Fibroblast of the aortic adventitia (primary cell): Measurements from ENCODE around the gene DMAC2. TPM values are rescaled to one million over a fixed set of nuclear protein-coding genes. Genes with fewer than 3 reads are reported as not detected.
"Not testable (repeated sequence)": the region's sequence is repeated elsewhere in the genome, so short reads cannot be mapped to it uniquely, and the experiment has no call there.

ENCODE experiments used
- DNase-seq: peaks from one replicate; pipeline ENCODE4 v3.0.0-alpha.2; 2010; ENCODE audit warnings: low read depth
- H3K4me3 ChIP-seq: 2 replicates; pipeline ENCODE4 v1.5.1; 2011; ENCODE audit warnings: low read depth, mild to moderate bottlenecking, control low read depth, low read length, moderate library complexity
- total RNA-seq: library from RNA; depleted of rRNA; stranded (reverse); fragments of >200 nt; gene quantifications from 2 replicates; pipeline ENCODE4 v1.2.3, GENCODE V29; 2012; ENCODE audit warnings: low replicate concordance
- TF ChIP-seq, protein P1 (sequence below): IDR thresholded peaks from 2 replicates; pipeline ENCODE4 v1.5.1; 2011; ENCODE audit warnings: mild to moderate bottlenecking, low read length, control low read depth, inconsistent platforms; ENCODE audit not compliant: insufficient read depth

The DMAC2 gene
- total RNA-seq, 1 donor, result 29.3 TPM

DNA sequence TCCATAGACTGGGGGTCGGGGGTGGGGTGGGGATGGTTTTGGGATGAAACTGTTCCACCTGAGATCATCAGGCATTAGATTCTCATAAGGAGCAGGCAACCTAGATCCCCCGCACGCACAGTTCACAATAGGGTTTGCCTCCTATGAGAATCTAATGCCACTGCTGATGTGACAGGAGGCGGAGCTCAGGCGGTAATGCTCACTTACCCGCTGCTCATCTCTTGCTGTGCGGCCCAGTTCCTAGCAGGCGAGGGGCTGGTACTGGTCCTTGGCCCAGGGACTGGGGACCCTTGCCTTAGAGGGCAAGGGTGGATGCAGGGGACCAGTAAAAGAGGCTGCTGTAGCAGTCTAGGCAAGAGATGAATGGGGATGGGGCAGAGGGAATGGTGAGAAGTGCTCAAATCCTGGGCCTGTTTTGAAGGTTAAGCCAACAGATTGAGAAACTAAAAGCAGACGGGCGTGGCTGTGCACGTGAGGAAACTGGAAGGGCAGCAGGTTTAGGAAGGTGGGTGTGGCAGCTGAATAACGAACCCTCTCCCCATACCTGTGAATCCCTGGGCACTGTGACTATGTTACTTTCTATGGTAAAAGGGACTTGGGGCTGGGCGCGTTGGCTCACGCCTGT is 1.7 kb upstream of the DMAC2 start:
- no peak for DNase-seq
- TF ChIP-seq, protein P1, sequence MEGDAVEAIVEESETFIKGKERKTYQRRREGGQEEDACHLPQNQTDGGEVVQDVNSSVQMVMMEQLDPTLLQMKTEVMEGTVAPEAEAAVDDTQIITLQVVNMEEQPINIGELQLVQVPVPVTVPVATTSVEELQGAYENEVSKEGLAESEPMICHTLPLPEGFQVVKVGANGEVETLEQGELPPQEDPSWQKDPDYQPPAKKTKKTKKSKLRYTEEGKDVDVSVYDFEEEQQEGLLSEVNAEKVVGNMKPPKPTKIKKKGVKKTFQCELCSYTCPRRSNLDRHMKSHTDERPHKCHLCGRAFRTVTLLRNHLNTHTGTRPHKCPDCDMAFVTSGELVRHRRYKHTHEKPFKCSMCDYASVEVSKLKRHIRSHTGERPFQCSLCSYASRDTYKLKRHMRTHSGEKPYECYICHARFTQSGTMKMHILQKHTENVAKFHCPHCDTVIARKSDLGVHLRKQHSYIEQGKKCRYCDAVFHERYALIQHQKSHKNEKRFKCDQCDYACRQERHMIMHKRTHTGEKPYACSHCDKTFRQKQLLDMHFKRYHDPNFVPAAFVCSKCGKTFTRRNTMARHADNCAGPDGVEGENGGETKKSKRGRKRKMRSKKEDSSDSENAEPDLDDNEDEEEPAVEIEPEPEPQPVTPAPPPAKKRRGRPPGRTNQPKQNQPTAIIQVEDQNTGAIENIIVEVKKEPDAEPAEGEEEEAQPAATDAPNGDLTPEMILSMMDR, result no peak
- H3K4me3 ChIP-seq, result no peak overlapping the region

DNA sequence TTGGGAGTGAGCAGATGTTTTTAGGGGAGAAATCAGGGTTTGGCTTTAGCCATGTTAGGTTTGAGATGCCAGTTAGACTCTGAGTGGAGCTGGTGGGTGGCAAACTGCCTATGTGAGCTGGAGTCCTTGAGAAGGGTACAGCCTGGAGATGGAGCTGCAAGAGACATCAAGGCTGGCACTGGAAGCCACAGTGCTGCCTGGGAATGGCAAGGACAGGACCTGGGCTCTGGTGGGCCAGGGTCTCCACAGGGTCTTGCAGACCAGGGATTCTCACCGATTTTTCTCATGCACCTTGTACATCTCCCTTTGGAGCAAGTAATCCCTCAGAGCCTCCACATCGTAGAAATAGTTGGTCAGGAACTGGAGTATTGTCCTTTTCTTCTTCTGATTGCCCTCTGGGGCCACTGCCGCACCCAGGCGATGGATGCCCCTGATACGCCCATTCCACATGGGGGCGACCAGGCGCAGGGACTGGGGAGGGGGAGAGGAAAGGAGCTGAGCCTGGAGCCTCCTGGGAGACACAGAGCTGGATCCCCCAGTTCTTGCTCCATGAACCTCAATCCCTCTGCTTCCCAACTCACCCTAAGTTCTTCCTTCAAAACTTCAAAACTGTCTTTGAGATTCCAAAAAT is 1.7 kb downstream of the DMAC2 start:
- no peak for DNase-seq
- H3K4me3 ChIP-seq, result no peak overlapping the region
- TF ChIP-seq, protein P1, result no peak

DNA sequence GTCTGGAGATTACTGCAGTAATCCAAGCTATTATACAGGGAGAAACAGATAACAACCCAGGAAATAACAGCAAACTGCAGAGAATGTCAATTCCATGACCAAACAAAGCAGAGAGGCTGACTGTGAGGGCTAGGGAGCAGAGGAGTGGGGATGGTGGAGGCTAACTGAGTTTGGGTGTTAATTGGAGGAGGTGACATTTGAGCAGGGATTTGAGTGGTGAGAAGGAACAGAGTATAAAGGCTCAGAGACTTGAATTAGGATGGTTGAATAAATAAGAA is 3.1 kb downstream of the DMAC2 start:
- TF ChIP-seq, protein P1, result no peak
- no peak overlapping the region for H3K4me3 ChIP-seq

DNA sequence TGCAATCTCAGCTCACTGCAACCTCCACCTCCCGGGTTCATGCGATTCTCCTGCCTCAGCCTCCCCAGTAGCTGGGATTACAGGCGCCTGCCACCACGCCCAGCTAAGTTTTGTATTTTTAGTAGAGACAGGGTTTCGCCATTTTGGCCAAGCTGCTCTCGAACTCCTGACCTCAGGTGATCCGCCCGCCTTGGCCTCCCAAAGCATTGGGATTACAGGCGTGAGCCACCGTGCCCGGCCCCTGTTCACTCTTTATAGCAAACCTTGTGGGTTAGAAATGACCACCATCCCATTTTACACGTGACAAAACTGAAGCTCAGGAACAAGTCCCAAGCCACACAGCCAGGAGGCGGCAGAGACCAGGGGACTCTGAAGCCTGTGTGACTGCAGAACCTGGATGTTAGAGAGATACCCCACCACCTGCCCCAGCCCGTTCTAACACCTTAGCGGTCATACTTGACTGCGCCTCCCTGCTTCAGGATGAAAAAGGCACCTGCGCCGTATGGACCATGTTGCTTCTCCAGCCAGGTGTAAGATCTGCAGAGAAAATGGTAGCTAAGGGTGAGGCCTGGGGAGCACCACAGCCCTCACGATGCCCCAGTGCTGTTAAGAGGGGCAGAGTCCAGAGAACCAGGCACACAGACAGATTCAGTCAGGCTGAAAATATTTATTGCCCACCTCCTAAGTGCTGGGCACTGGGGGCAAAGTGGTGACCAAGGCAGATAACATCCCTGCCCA is 3.6 kb downstream of the DMAC2 start:
- DNase-seq, result no peak
- H3K4me3 ChIP-seq, result no peak overlapping the region
- TF ChIP-seq, protein P1, result no peak

More for the DNA sequence above, 3.1 kb downstream of the DMAC2 start:
- no peak for DNase-seq

DNA sequence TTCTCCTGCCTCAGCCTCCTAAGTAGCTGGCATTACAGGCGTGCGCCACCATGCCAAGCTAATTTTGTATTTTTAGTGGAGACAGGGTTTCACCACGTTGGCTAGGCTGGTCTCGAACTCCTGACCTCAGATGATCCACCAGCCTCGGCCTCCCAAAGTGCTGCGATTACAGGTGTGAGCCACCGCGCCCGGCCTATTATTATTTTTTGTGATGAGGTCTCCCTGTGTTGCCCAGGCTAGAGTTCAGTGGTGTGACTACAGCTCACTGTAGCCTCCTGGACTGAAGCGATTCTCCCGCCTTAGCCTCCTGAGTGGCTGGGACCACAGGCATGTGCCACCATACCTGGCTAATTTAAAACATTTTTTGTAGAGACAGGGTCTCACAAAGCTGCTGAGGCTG is 4.3 kb downstream of the DMAC2 start:
- H3K4me3 ChIP-seq, DNase-seq: not testable (repeated sequence)

DNA sequence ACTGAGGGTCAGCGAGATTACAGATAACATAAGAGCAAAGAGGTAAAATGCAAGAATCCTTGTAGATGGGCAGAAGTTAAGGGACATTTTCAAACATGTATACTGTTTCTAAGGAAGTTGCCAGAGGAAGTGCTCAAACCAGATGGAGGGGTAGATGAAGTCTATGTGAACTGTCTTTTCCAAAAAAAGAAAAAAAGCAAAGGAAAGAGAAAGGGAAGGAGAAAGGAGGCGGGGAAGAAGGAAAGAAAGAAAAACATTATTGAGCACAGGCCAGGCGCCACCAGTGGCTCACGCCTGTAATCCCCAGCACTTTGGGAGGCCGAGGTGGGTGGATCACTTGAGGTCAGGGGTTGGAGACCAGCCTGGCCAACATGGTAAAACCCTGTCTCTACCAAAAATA is 5.3 kb downstream of the DMAC2 start:
- no peak overlapping the region for H3K4me3 ChIP-seq
- DNase-seq, result no peak
- TF ChIP-seq, protein P1, result no peak

DNA sequence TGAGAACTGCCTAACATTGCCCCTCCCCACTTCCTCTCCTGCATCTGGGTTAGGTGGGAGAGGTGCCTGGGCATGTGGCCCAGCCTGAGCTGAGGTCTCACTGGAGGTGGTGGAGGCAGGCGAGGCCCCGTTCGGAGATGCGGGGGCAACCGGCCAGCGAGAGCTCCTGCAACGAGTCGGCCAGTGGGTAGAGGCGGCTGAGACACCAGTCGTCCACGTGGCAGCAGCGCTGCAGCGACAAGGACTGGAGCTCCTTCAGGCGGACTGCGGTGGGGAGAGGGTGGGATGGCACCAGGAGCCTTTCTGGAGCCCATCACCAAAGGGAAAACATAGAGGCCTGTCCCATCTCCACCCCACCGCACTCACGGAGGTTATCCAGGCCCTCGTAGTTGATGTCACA is 6.5 kb downstream of the DMAC2 start:
- no peak overlapping the region for H3K4me3 ChIP-seq
- no peak for DNase-seq
- TF ChIP-seq, protein P1, result no peak
